ENCODE data around the gene GYS2.

- TF ChIP-seq CTCF (IDR thresholded peaks at IDR 0.05), result no peak
- no peak for TF ChIP-seq POLR2A (IDR thresholded peaks at IDR 0.05)
Observed at GRCh38 chr12:21543151-21543550, 61.5 kb downstream of the GYS2 start.
